Gastrocnemius medialis (tissue), 4 donors: ENCODE results near the gene CDC34. TPM values are rescaled to one million over a fixed set of nuclear protein-coding genes. Genes with fewer than 3 reads are reported as not detected.

ENCODE experiments used
- ATAC-seq, 2 donors: fragments of 150-250 bp; one replicate each; pipeline ENCODE4 v1.9.1; 2016
- DNase-seq, 2 donors: peaks; one replicate each; pipeline ENCODE4 v3.0.0-alpha.2; 2019
- H3K27ac ChIP-seq, 4 donors: fragments of 200-600 bp; sonication (generic); 1 replicate in 1 of 4; 2 replicates in 3 of 4; pipeline ENCODE4 v1.5.1; 2016 to 2018; ENCODE audit warnings: mild to moderate bottlenecking in 2 of 4, moderate library complexity in 1 of 4
- H3K27me3 ChIP-seq, 3 donors: fragments of 200-600 bp; sonication (generic) in 2 of 3; 1 replicate in 1 of 3; 2 replicates in 2 of 3; pipeline versions ENCODE4 v1.5.1 to v1.6.0; 2016 to 2019; ENCODE audit warnings: mild to moderate bottlenecking in 1 of 3, moderate library complexity in 1 of 3
- H3K36me3 ChIP-seq, 2 donors: fragments of 200-600 bp; sonication (generic) in 1 of 2; one replicate each; pipeline ENCODE4 v1.5.1; 2017 to 2018
- H3K4me1 ChIP-seq, 2 donors: fragments of 200-600 bp; sonication (generic) in 1 of 2; one replicate each; pipeline ENCODE4 v1.5.1; 2016 to 2017; ENCODE audit warnings: mild to moderate bottlenecking in 2 of 2
- H3K4me3 ChIP-seq, 4 donors: fragments of 200-600 bp; sonication (generic) in 3 of 4; 1 replicate in 1 of 4; 2 replicates in 3 of 4; pipeline ENCODE4 v1.5.1; 2016 to 2019; ENCODE audit warnings: mild to moderate bottlenecking in 2 of 4
- H3K9me3 ChIP-seq, 3 donors: fragments of 200-600 bp; sonication (generic) in 2 of 3; 1 replicate in 1 of 3; 2 replicates in 2 of 3; pipeline ENCODE4 v1.5.1; 2016 to 2019
- POLR2A ChIP-seq, 2 donors: fragments of 450-650 bp; IDR thresholded peaks; one replicate each; pipeline ENCODE4 v1.6.1; 2017; ENCODE audit warnings: antibody characterized with exemption in 2 of 2, mild to moderate bottlenecking in 2 of 2, moderate library complexity in 2 of 2
- in situ Hi-C, 4 donors: fragments of 200-750 bp; cut with MboI; loops; one replicate each; pipeline versions ENCODE4 v1.15.0 to v1.8.0; 2017; ENCODE audit warnings: low sequenced_read_pairs in 4 of 4
- intact Hi-C: fragments of 100-400 bp; cut with DNase I; formaldehyde crosslinking; loops from one replicate; pipeline ENCODE4 v1.15.1; 2023; ENCODE audit warnings: low total_unique reads
- total RNA-seq, 4 donors: library from RNA; depleted of rRNA; stranded (reverse); fragments of >200 nt; gene quantifications; one replicate each; pipeline versions ENCODE4 v1.1.0 to v1.2.3, GENCODE V29; 2016
- TF ChIP-seq, protein P1 (sequence below), 5 experiments: fragments of 450-650 bp in 3 of 5; fragments of 200-600 bp in 2 of 5; sonication (generic) in 2 of 5; IDR thresholded peaks in 4 of 5; conservative IDR thresholded peaks in 1 of 5; 1 replicate in 4 of 5; 2 replicates in 1 of 5; pipeline ENCODE4 v1.5.1; 2016 to 2019; ENCODE audit warnings: antibody characterized with exemption in 5 of 5, mild to moderate bottlenecking in 3 of 5, moderate library complexity in 3 of 5

The CDC34 gene
- total RNA-seq, 4 donors from 2014 or later = 99.0 to 174 (median 138) TPM

DNA sequence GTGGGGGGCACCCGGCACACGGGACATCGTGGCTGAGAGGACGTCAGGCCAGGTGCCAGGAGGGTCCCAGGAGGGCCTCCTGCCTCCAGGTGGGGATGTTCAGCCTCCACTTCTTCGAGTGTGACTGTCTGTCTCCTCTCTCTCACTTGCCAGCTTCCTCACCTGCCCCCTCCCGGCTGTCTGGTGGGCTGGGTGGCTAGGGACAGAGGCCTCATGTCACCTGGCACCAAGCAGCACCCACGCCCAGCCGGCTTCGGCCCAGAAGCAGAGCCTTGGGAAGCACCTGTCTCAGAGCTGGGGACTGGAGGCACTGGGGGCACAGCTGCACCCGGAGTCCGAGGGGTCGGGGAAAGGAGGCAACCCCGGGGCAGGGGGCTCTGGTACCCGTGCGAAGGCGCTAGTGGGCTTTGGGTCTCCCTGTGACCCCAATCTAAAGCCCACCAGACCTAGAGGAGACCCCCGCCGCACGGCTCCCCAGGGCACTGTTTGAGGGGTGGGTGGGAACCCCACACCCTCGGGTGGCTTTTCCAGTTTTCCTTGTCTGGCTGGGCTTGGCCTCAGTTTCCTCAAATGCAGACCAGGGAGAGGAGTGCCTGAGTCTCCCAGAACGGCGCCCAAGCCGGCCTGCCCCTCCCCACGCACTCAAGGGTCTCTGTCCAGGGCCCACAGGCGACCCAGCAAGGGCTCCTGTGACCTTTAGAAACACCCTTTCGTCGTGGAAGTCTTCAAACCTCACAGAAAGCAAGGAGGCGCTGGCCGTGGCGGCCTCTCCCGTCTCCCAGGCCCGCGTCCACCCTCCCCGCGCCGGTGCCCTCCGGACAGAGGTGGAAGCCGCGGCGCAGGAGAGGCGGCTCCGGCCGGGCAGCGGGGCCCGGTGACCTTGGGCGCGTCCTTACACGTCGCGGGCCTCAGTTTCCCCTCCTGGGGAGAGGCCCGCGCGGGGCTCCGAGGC lies 57.5 kb downstream of the CDC34 start:
- in situ Hi-C loops = no loop called here
- ATAC-seq = no peak
- intact Hi-C loops = no loop called here

DNA sequence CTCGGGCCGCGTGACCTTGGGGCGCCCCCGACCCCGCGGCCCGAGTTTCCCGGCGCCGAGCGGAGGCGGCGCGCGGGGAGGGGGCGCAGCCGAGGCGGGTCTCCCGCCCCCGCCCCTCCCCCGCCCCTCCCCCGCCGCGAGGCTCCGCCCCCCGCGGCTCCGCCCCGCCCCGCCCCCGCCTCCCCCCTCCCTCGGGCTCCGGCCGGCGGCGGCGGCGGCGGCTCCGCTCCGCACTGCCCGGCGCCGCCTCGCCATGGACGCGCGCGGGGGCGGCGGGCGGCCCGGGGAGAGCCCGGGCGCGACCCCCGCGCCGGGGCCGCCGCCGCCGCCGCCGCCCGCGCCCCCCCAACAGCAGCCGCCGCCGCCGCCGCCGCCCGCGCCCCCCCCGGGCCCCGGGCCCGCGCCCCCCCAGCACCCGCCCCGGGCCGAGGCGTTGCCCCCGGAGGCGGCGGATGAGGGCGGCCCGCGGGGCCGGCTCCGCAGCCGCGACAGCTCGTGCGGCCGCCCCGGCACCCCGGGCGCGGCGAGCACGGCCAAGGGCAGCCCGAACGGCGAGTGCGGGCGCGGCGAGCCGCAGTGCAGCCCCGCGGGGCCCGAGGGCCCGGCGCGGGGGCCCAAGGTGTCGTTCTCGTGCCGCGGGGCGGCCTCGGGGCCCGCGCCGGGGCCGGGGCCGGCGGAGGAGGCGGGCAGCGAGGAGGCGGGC lies 58.3 kb downstream of the CDC34 start, which contains the start of gene HCN2:
HCN2 (plus strand) TSS at position 189 of the 703 bp plus-strand sequence; CDS start at position 254, 65 bp downstream.
- no peak for TF ChIP-seq POLR2A (IDR thresholded peaks at IDR 0.05)
- TF ChIP-seq, protein P1, sequence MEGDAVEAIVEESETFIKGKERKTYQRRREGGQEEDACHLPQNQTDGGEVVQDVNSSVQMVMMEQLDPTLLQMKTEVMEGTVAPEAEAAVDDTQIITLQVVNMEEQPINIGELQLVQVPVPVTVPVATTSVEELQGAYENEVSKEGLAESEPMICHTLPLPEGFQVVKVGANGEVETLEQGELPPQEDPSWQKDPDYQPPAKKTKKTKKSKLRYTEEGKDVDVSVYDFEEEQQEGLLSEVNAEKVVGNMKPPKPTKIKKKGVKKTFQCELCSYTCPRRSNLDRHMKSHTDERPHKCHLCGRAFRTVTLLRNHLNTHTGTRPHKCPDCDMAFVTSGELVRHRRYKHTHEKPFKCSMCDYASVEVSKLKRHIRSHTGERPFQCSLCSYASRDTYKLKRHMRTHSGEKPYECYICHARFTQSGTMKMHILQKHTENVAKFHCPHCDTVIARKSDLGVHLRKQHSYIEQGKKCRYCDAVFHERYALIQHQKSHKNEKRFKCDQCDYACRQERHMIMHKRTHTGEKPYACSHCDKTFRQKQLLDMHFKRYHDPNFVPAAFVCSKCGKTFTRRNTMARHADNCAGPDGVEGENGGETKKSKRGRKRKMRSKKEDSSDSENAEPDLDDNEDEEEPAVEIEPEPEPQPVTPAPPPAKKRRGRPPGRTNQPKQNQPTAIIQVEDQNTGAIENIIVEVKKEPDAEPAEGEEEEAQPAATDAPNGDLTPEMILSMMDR (IDR thresholded peaks at IDR 0.05 in 4 of 5, conservative IDR thresholded peaks at IDR 0.05 in 1 of 5) = no peak
- ATAC-seq (no peak), DNase-seq (no peak)
- H3K27ac ChIP-seq = no peak within 1 kb of the TSS
- intact Hi-C loops (no loop called here), in situ Hi-C loops (no loop called here)
- no peak within 1 kb of the TSS for H3K4me3 ChIP-seq
- no peaks in the 10 kb centered on the region for H3K9me3 ChIP-seq
- no peaks in the 10 kb centered on the region for H3K4me1 ChIP-seq
- H3K36me3 ChIP-seq = no peaks in the 10 kb centered on the region
- peaks cover 39 to 53% (median 43%) of the 10 kb centered on the region in 3 donors for H3K27me3 ChIP-seq

More for the DNA sequence above, 57.5 kb downstream of the CDC34 start:
- no peaks in the 10 kb centered on the region for H3K36me3 ChIP-seq
- H3K27me3 ChIP-seq = peaks cover 39 to 48% (median 43%) of the 10 kb centered on the region in 3 donors
- no peak overlapping the region for H3K27ac ChIP-seq
- H3K4me1 ChIP-seq = no peaks in the 10 kb centered on the region
- H3K9me3 ChIP-seq = no peaks in the 10 kb centered on the region
- TF ChIP-seq POLR2A (IDR thresholded peaks at IDR 0.05) = no peak
- TF ChIP-seq, protein P1 (IDR thresholded peaks at IDR 0.05 in 4 of 5, conservative IDR thresholded peaks at IDR 0.05 in 1 of 5) = no peak
- DNase-seq = no peak
- no peak overlapping the region for H3K4me3 ChIP-seq

DNA sequence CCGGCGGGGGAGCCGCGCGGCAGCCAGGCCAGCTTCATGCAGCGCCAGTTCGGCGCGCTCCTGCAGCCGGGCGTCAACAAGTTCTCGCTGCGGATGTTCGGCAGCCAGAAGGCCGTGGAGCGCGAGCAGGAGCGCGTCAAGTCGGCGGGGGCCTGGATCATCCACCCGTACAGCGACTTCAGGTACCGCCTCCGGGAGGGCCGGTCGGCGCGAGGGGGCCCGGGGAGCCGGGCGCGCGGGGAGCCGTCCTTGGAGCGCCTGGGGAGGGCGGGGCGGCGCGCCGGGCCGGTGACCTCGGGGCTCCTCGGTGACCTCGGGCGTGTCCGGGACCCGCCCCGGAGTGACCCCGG lies 58.8 kb downstream of the CDC34 start:
- no peaks in the 10 kb centered on the region for H3K36me3 ChIP-seq
- intact Hi-C loops = no loop called here
- H3K27ac ChIP-seq = no peak overlapping the region
- ATAC-seq (no peak), DNase-seq (no peak)
- in situ Hi-C loops = no loop called here
- H3K4me3 ChIP-seq = no peak overlapping the region
- H3K4me1 ChIP-seq = no peaks in the 10 kb centered on the region
- peaks cover 39 to 53% (median 43%) of the 10 kb centered on the region in 3 donors for H3K27me3 ChIP-seq
- no peaks in the 10 kb centered on the region for H3K9me3 ChIP-seq
- TF ChIP-seq, protein P1 (IDR thresholded peaks at IDR 0.05 in 4 of 5, conservative IDR thresholded peaks at IDR 0.05 in 1 of 5) = no peak
- no peak for TF ChIP-seq POLR2A (IDR thresholded peaks at IDR 0.05)

DNA sequence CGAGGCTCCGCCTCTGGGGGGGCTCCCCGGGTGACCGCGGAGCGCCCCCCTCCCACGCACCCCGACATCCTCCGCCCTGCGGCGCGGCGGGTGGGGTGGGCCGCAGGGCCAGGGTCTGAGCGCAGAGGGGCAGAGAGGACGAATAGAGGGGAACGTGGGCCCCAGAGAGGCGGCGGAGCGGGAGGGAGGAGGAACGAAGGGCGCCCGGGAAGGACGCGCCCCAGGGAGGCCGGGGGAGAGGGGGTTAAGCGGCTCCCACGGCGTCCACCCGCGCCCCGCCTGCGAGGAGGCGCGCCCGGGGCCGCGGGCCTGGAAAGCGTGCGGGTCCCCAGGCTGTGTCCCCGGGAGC lies 59.2 kb downstream of the CDC34 start:
- peaks cover 39 to 53% (median 43%) of the 10 kb centered on the region in 3 donors for H3K27me3 ChIP-seq
- intact Hi-C loops (no loop called here), in situ Hi-C loops (no loop called here)

More for the DNA sequence above, 59.2 kb downstream of the CDC34 start:
- H3K4me3 ChIP-seq = no peak overlapping the region
- DNase-seq (no peak), ATAC-seq (no peak)
- H3K27ac ChIP-seq = no peak overlapping the region
- no peaks in the 10 kb centered on the region for H3K9me3 ChIP-seq
- no peaks in the 10 kb centered on the region for H3K36me3 ChIP-seq
- no peaks in the 10 kb centered on the region for H3K4me1 ChIP-seq
- TF ChIP-seq POLR2A (IDR thresholded peaks at IDR 0.05) = no peak
- TF ChIP-seq, protein P1 (IDR thresholded peaks at IDR 0.05 in 4 of 5, conservative IDR thresholded peaks at IDR 0.05 in 1 of 5) = no peak
